Endothelial cell (in vitro differentiated cells): ENCODE measurements around the gene GALNT17. TPM values are rescaled to one million over a fixed set of nuclear protein-coding genes. Genes with fewer than 3 reads are reported as not detected.

Experiments used
- DNase-seq: peaks from one replicate; pipeline ENCODE4 v3.0.0; 2021; ENCODE audit warnings: low spot score
- H3K27ac Mint-ChIP-seq: one replicate; pipeline ENCODE4 v1.8.0; 2021; ENCODE audit warnings: mixed read lengths, inconsistent platforms; ENCODE audit not compliant: unreplicated experiment
- H3K27me3 Mint-ChIP-seq: one replicate; pipeline ENCODE4 v1.8.0; 2021; ENCODE audit warnings: mild to moderate bottlenecking, moderate library complexity, mixed read lengths, inconsistent platforms; ENCODE audit not compliant: unreplicated experiment
- H3K36me3 Mint-ChIP-seq: one replicate; pipeline ENCODE4 v1.8.0; 2021; ENCODE audit warnings: mild to moderate bottlenecking, low read depth, mixed read lengths, inconsistent platforms; ENCODE audit not compliant: unreplicated experiment
- H3K4me1 Mint-ChIP-seq: one replicate; pipeline ENCODE4 v1.8.0; 2021; ENCODE audit warnings: mild to moderate bottlenecking, mixed read lengths, inconsistent platforms; ENCODE audit not compliant: unreplicated experiment
- H3K4me3 Mint-ChIP-seq: one replicate; pipeline ENCODE4 v1.8.0; 2021; ENCODE audit warnings: mild to moderate bottlenecking, mixed read lengths, inconsistent platforms; ENCODE audit not compliant: unreplicated experiment
- H3K9me3 Mint-ChIP-seq: one replicate; pipeline ENCODE4 v1.8.0; 2021; ENCODE audit warnings: mixed read lengths, inconsistent platforms; ENCODE audit not compliant: unreplicated experiment
- total RNA-seq: library from RNA; stranded (reverse); fragmentation: NEBNext Ultra II Directional; extraction: Animal tissue kit (Norgen Biotek cat#: 25700); gene quantifications from one replicate; pipeline ENCODE4 v1.2.1, GENCODE V29; 2021; ENCODE audit not compliant: unreplicated experiment
- TF ChIP-seq, protein P1 (sequence below): fragments of 200-600 bp; sonication (generic); IDR thresholded peaks from one replicate; pipeline ENCODE4 v1.5.0; 2021; ENCODE audit warnings: antibody characterized with exemption; ENCODE audit not compliant: unreplicated experiment

The GALNT17 gene
- total RNA-seq, 1 donor from 2014 or later: 0.38 TPM

DNA sequence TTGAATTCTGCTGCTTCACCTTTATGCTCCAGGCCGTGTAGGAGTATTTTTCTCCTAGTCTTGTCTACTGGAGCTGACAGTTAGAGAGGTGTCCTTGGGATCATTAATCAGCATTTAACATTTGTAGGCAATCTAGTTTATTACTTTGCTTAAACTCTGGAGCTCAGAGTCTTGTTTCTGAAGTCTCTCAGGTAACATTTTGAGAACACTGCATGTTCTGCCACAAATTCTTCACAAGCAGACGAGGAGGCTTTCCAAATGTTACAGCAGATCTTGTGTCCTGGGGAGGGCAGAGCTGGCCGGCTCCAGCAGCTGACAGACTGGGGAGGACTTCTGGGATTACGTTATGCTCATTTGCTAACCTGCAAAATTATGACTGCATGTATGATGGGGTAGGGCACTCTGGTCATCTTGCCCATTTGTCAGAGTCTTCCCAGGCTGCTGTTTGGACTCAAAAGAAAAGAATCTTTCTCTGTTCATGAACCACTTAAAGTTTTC is 50.5 kb downstream of the GALNT17 start:
- TF ChIP-seq, protein P1, sequence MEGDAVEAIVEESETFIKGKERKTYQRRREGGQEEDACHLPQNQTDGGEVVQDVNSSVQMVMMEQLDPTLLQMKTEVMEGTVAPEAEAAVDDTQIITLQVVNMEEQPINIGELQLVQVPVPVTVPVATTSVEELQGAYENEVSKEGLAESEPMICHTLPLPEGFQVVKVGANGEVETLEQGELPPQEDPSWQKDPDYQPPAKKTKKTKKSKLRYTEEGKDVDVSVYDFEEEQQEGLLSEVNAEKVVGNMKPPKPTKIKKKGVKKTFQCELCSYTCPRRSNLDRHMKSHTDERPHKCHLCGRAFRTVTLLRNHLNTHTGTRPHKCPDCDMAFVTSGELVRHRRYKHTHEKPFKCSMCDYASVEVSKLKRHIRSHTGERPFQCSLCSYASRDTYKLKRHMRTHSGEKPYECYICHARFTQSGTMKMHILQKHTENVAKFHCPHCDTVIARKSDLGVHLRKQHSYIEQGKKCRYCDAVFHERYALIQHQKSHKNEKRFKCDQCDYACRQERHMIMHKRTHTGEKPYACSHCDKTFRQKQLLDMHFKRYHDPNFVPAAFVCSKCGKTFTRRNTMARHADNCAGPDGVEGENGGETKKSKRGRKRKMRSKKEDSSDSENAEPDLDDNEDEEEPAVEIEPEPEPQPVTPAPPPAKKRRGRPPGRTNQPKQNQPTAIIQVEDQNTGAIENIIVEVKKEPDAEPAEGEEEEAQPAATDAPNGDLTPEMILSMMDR: no peak
- no peak overlapping the region for H3K4me3 Mint-ChIP-seq

GRCh38 chr7:71184136-71184535 is 52.2 kb downstream of the GALNT17 start:
- Mint-ChIP-seq H3K9me3 (peaks cover 12% of the 10 kb centered on the region), H3K27me3 (peaks cover 2% of the 10 kb centered on the region), H3K36me3 (peaks cover under 1% of the 10 kb centered on the region), H3K4me1 (peaks cover 3% of the 10 kb centered on the region), H3K27ac (no peak overlapping the region), H3K4me3 (no peak overlapping the region)
- TF ChIP-seq, protein P1: no peak
- DNase-seq: no peak

More for the DNA sequence above, 50.5 kb downstream of the GALNT17 start:
- peaks cover 7% of the 10 kb centered on the region for H3K9me3 Mint-ChIP-seq
- H3K36me3 Mint-ChIP-seq: no peaks in the 10 kb centered on the region
- DNase-seq: no peak
- peaks cover 2% of the 10 kb centered on the region for H3K27me3 Mint-ChIP-seq
- H3K4me1 Mint-ChIP-seq: peaks cover 3% of the 10 kb centered on the region
- H3K27ac Mint-ChIP-seq: no peak overlapping the region

GRCh38 chr7:71184609-71185008 is 52.7 kb downstream of the GALNT17 start:
- TF ChIP-seq, protein P1: no peak
- DNase-seq: no peak
- Mint-ChIP-seq H3K4me3 (no peak overlapping the region), H3K36me3 (peaks cover 3% of the 10 kb centered on the region), H3K27me3 (peaks cover 2% of the 10 kb centered on the region), H3K4me1 (peaks cover 3% of the 10 kb centered on the region), H3K9me3 (peaks cover 17% of the 10 kb centered on the region), H3K27ac (no peak overlapping the region)

- DNase-seq: no peak
- Mint-ChIP-seq H3K4me3 (no peak overlapping the region), H3K27ac (no peak overlapping the region), H3K4me1 (peaks cover 3% of the 10 kb centered on the region), H3K27me3 (peaks cover 2% of the 10 kb centered on the region), H3K36me3 (peaks cover 6% of the 10 kb centered on the region), H3K9me3 (peaks cover 17% of the 10 kb centered on the region)
- TF ChIP-seq, protein P1: no peak
Observed at GRCh38 chr7:71186535-71187057, 54.7 kb downstream of the GALNT17 start.

DNA sequence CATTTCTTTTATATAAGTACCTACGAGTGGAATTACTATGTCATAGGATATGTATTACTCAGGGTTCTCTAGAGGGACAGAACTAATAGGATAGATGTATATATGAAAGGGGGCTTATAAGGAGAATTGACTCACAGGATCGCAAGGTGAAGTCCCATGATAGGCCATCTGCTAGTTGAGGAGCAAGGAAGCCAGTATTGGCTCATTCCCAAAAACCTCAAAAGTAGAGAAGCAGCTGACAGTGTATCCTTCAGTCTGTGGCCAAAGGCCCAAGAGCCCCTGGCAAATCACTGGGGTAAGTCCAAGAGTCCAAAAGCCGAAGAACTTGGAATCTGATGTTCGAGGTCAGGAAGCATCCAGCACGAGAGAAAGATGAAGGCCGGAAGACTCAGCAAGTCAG is 59.8 kb downstream of the GALNT17 start:
- Mint-ChIP-seq H3K4me1 (no peaks in the 10 kb centered on the region), H3K36me3 (peaks cover 6% of the 10 kb centered on the region)

More for the DNA sequence above, 59.8 kb downstream of the GALNT17 start:
- no peak for DNase-seq
- no peak overlapping the region for H3K4me3 Mint-ChIP-seq
- H3K27ac Mint-ChIP-seq: no peak overlapping the region
- TF ChIP-seq, protein P1: no peak
- no peaks in the 10 kb centered on the region for H3K27me3 Mint-ChIP-seq
- peaks cover 12% of the 10 kb centered on the region for H3K9me3 Mint-ChIP-seq
